B cell (primary cell): ENCODE data around the gene MAP3K2. TPM values are rescaled to one million over a fixed set of nuclear protein-coding genes. Genes with fewer than 3 reads are reported as not detected.

Source experiments
- ATAC-seq: fragments of 200-7000 bp; cut with Tn5 transposase; one replicate; pipeline ENCODE4 v1.10.0; 2021; ENCODE audit warnings: low read depth, mild to moderate bottlenecking, moderate number of reproducible peaks, moderate library complexity
- CTCF ChIA-PET: fragments of 350-600 bp; sonication (Branson Sonifier 250); formaldehyde crosslinking; loops from one replicate; lab custom pipeline; 2021; ENCODE audit warnings: antibody characterized with exemption, inconsistent platforms; lab: Charles Lee
- POLR2A ChIA-PET: fragments of 350-600 bp; sonication (Branson Sonifier 250); formaldehyde crosslinking; loops from one replicate; lab custom pipeline; 2021; ENCODE audit warnings: antibody characterized with exemption; lab: Charles Lee
- DNase-seq: peaks from one replicate; pipeline ENCODE4 v3.0.0; 2013
- H2AFZ ChIP-seq: 2 replicates; pipeline ENCODE4 v1.6.1; 2012; ENCODE audit warnings: mild to moderate bottlenecking, low read depth, low read length; ENCODE audit not compliant: insufficient read depth, poor library complexity, severe bottlenecking
- H3K27ac ChIP-seq, 2 donors: 1 replicate in 1 of 2; 2 replicates in 1 of 2; pipeline ENCODE4 v1.5.1; 2012 to 2013; ENCODE audit warnings: low read length in 2 of 2, mild to moderate bottlenecking in 2 of 2, moderate library complexity in 1 of 2
- H3K27me3 ChIP-seq, 4 experiments: fragments of 200-600 bp in 1 of 4; sonication (generic) in 1 of 4; replicated peaks in 1 of 4; 1 replicate in 2 of 4; 2 replicates in 2 of 4; pipeline versions ENCODE4 v1.6.1 to v1.7.0; 2013 to 2016; ENCODE audit warnings: low read length in 3 of 4, mild to moderate bottlenecking in 2 of 4, mixed read lengths in 1 of 4, moderate library complexity in 1 of 4; ENCODE audit not compliant: insufficient read depth in 4 of 4, control insufficient read depth in 3 of 4; ENCODE audit errors: control extremely low read depth in 1 of 4
- H3K36me3 ChIP-seq, 2 experiments: replicated peaks in 1 of 2; 1 replicate in 1 of 2; 2 replicates in 1 of 2; pipeline versions ENCODE4 v1.6.1 to v1.7.1; 2013; ENCODE audit warnings: low read length in 1 of 2; ENCODE audit not compliant: insufficient read depth in 2 of 2, control insufficient read depth in 1 of 2; ENCODE audit errors: control extremely low read depth in 1 of 2, extremely low read depth in 1 of 2
- H3K4me1 ChIP-seq, 2 donors: fragments of 200-600 bp in 1 of 2; sonication (generic) in 1 of 2; 1 replicate in 1 of 2; 2 replicates in 1 of 2; pipeline versions ENCODE4 v1.5.1 to v1.6.1; 2013 to 2017; ENCODE audit warnings: low read length in 2 of 2; ENCODE audit not compliant: control insufficient read depth in 2 of 2, insufficient read depth in 2 of 2
- H3K4me2 ChIP-seq: replicated peaks from 2 replicates; pipeline ENCODE3; 2012; ENCODE audit warnings: mild to moderate bottlenecking, low read depth, low read length; ENCODE audit not compliant: poor library complexity, severe bottlenecking
- H3K4me3 ChIP-seq, 5 experiments: fragments of 200-600 bp in 1 of 5; sonication (generic) in 1 of 5; 1 replicate in 3 of 5; 2 replicates in 2 of 5; pipeline versions ENCODE4 v1.5.1 to v1.7.0; 2011 to 2016; ENCODE audit warnings: low read length in 4 of 5, mild to moderate bottlenecking in 4 of 5, low read depth in 2 of 5, control low read depth in 1 of 5, moderate library complexity in 1 of 5; ENCODE audit not compliant: insufficient read depth in 1 of 5; ENCODE audit errors: control extremely low read depth in 1 of 5, extremely low read depth in 1 of 5
- H3K79me2 ChIP-seq: fragments of 200-600 bp; sonication (generic); one replicate; pipeline ENCODE4 v1.6.0; 2016; ENCODE audit warnings: low read length; ENCODE audit not compliant: control insufficient read depth, insufficient read depth
- H3K9ac ChIP-seq: fragments of 200-600 bp; sonication (generic); 2 replicates; pipeline ENCODE4 v1.6.1; 2017; ENCODE audit warnings: mild to moderate bottlenecking, low read length, moderate library complexity
- H3K9me3 ChIP-seq, 3 donors: one replicate each; pipeline versions ENCODE4 v1.6.1 to v1.7.1; 2013; ENCODE audit warnings: low read length in 2 of 3; ENCODE audit not compliant: control insufficient read depth in 2 of 3, insufficient read depth in 1 of 3; ENCODE audit errors: control extremely low read depth in 1 of 3
- H4K20me1 ChIP-seq: 2 replicates; pipeline ENCODE4 v1.6.0; 2012; ENCODE audit warnings: mild to moderate bottlenecking, low read length; ENCODE audit not compliant: insufficient read depth, control insufficient read depth, poor library complexity, severe bottlenecking
- H3K27ac Mint-ChIP-seq: one replicate; pipeline ENCODE4 v1.8.0; 2021; ENCODE audit warnings: mixed read lengths
- H3K27me3 Mint-ChIP-seq: one replicate; pipeline ENCODE4 v1.8.0; 2021; ENCODE audit warnings: mixed read lengths
- H3K4me1 Mint-ChIP-seq: one replicate; pipeline ENCODE4 v1.8.0; 2021; ENCODE audit warnings: mixed read lengths
- H3K4me3 Mint-ChIP-seq: one replicate; pipeline ENCODE4 v1.8.0; 2021; ENCODE audit warnings: mixed read lengths
- H3K9me3 Mint-ChIP-seq: one replicate; pipeline ENCODE4 v1.8.0; 2022; ENCODE audit warnings: mixed read lengths; ENCODE audit not compliant: insufficient read depth
- CTCF ChIP-seq: fragments of 200-600 bp; IDR thresholded peaks from one replicate; pipeline ENCODE4 v1.8.0; 2022; ENCODE audit warnings: antibody characterized with exemption, mild to moderate bottlenecking
- EZH2 ChIP-seq: IDR thresholded peaks from 2 replicates; pipeline ENCODE4 v1.6.1; 2012; ENCODE audit warnings: borderline replicate concordance, low read depth, mild to moderate bottlenecking, moderate library complexity, low read length; ENCODE audit not compliant: insufficient read depth, poor library complexity, severe bottlenecking
- WGBS: methylation state at CpG from one replicate; pipeline ENCODE4 v1.1.5; 2013; ENCODE audit warnings: missing lambda C conversion rate; ENCODE audit not compliant: insufficient coverage; 5-methylcytosine and 5-hydroxymethylcytosine counted together
- intact Hi-C: fragments of 100-400 bp; cut with micrococcal nuclease; formaldehyde crosslinking; loops from one replicate; pipeline ENCODE4 v1.10.0; 2022
- polyA plus RNA-seq: library from polyadenylated mRNA; depleted of rRNA; stranded (reverse); fragments of >200 nt; gene quantifications from 2 replicates; pipeline ENCODE4 v1.2.3, GENCODE V29; 2012
- total RNA-seq, 2 donors: library from RNA; stranded (reverse); fragments of 120-200 nt in 1 of 2; gene quantifications; 1 replicate in 1 of 2; 2 replicates in 1 of 2; pipeline versions ENCODE4 v1.2.3 to v1.2.4, GENCODE V29; 2013 to 2022

The MAP3K2 gene
- total and polyA plus RNA-seq, 2 donors (not counting 1 experiment from before 2014, with no cell fraction given), result 9.9 to 118 TPM

GRCh38 chr2:127357591-127357990, 30.2 kb downstream of the MAP3K2 start:
- H3K4me3 ChIP-seq, result no peak overlapping the region
- no peak for ATAC-seq
- DNase-seq, result no peak
- no peaks in the 10 kb centered on the region for H3K27me3 ChIP-seq
- peaks cover 2% of the 10 kb centered on the region for H3K9me3 Mint-ChIP-seq
- peaks cover 84% of the 10 kb centered on the region for H3K79me2 ChIP-seq
- H3K27ac Mint-ChIP-seq, result no peak overlapping the region
- ChIA-PET POLR2A (no interaction called here), CTCF (interaction anchor here (0.6 to 2.6 kb wide), 8 partner anchors 12 to 125 kb away, joined by 3 to 22 read pairs (median 3); no protein-coding TSS in a partner anchor)
- H3K4me1 ChIP-seq, result peaks cover 3 to 5% of the 10 kb centered on the region in 2 donors
- H3K27ac ChIP-seq, result no peak overlapping the region
- no peaks in the 10 kb centered on the region for H3K27me3 Mint-ChIP-seq
- H3K9ac ChIP-seq, result no peak overlapping the region
- TF ChIP-seq CTCF, result no peak
- no peak for TF ChIP-seq EZH2
- peaks cover 54% of the 10 kb centered on the region for H3K4me1 Mint-ChIP-seq
- peaks cover 70% of the 10 kb centered on the region for H4K20me1 ChIP-seq
- no peak overlapping the region for H2AFZ ChIP-seq
- H3K9me3 ChIP-seq, result no peaks in the 10 kb centered on the region
- H3K4me3 Mint-ChIP-seq, result no peak overlapping the region
- no peak overlapping the region for H3K4me2 ChIP-seq
- intact Hi-C loops, result no loop called here
- no peaks in the 10 kb centered on the region for H3K36me3 ChIP-seq

- Mint-ChIP-seq H3K27me3 (no peaks in the 10 kb centered on the region), H3K27ac (no peak overlapping the region), H3K4me3 (no peak overlapping the region), H3K4me1 (peaks cover 54% of the 10 kb centered on the region), H3K9me3 (peaks cover 2% of the 10 kb centered on the region)
- TF ChIP-seq EZH2, result no peak
- TF ChIP-seq CTCF, result no peak
- DNase-seq (no peak), ATAC-seq (no peak)
- no CpG with 5 or more reads among the region's 3 CpGs for WGBS
- Histone ChIP-seq H3K9ac (no peak overlapping the region), H3K9me3 (no peaks in the 10 kb centered on the region), H3K4me3 (no peak overlapping the region), H2AFZ (no peak overlapping the region), H4K20me1 (peaks cover 71% of the 10 kb centered on the region), H3K36me3 (peaks cover 3 to 4% of the 10 kb centered on the region in 2 experiments), H3K79me2 (peaks cover 84% of the 10 kb centered on the region), H3K4me2 (no peak overlapping the region), H3K27ac (no peak overlapping the region), H3K27me3 (no peaks in the 10 kb centered on the region), H3K4me1 (peaks cover 6 to 11% of the 10 kb centered on the region in 2 donors)
- ChIA-PET CTCF (interaction anchor here (0.9 to 2.6 kb wide), 5 partner anchors 9 to 123 kb away, joined by 3 to 22 read pairs (median 5); no protein-coding TSS in a partner anchor), POLR2A (no interaction called here)
- intact Hi-C loops, result no loop called here
Observed at GRCh38 chr2:127356531-127356930, 31.2 kb downstream of the MAP3K2 start.
